Measurements from ENCODE around the gene ADAMTSL3. TPM values are rescaled to one million over a fixed set of nuclear protein-coding genes. Genes with fewer than 3 reads are reported as not detected.

ADAMTSL3 gene, protein sequence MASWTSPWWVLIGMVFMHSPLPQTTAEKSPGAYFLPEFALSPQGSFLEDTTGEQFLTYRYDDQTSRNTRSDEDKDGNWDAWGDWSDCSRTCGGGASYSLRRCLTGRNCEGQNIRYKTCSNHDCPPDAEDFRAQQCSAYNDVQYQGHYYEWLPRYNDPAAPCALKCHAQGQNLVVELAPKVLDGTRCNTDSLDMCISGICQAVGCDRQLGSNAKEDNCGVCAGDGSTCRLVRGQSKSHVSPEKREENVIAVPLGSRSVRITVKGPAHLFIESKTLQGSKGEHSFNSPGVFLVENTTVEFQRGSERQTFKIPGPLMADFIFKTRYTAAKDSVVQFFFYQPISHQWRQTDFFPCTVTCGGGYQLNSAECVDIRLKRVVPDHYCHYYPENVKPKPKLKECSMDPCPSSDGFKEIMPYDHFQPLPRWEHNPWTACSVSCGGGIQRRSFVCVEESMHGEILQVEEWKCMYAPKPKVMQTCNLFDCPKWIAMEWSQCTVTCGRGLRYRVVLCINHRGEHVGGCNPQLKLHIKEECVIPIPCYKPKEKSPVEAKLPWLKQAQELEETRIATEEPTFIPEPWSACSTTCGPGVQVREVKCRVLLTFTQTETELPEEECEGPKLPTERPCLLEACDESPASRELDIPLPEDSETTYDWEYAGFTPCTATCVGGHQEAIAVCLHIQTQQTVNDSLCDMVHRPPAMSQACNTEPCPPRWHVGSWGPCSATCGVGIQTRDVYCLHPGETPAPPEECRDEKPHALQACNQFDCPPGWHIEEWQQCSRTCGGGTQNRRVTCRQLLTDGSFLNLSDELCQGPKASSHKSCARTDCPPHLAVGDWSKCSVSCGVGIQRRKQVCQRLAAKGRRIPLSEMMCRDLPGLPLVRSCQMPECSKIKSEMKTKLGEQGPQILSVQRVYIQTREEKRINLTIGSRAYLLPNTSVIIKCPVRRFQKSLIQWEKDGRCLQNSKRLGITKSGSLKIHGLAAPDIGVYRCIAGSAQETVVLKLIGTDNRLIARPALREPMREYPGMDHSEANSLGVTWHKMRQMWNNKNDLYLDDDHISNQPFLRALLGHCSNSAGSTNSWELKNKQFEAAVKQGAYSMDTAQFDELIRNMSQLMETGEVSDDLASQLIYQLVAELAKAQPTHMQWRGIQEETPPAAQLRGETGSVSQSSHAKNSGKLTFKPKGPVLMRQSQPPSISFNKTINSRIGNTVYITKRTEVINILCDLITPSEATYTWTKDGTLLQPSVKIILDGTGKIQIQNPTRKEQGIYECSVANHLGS (N-terminal part only)
- total RNA-seq, result 3.9 and 7.2 TPM in 2 replicates

DNA sequence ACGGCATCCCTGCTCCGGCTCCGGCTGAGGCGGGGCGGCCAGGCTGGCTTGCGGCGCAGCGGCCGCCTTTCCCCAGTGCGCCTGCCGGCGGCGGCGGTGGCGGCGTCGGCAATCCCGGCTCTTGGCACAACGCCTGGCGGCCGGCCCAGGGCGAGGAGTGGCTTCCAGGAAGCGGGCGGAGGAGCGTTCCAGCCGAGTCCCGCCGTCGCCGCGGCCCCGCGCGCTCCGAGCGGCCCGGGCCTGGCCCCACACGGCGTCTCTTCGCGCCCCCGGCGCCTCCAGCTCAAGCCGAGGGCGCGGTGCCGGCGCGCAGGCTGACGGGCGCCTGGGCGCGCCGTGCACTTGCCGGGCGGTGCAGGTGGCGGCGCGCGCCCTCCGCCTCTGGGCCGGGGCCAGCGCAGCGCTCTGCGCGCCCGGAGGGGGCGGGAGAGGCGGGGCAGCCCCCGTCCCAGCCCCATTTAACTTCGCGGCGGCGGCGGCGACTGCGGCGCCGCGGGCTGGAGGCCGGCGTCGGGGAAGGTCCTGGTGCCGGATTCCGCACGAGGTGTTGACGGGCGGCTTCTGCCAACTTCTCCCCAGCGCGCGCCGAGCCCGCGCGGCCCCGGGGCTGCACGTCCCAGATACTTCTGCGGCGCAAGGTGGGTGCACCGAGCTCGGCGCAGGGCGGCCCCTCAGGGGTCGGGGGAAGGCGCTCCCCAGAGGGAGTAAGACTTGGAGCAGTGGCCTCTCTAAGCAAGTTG lies at the start of gene ADAMTSL3:
Gene ADAMTSL3 (plus strand): TSS at position 485 of the 740 bp plus-strand sequence. CDS start 1,639 bp downstream, outside the sequence.

Other genes with a start within 250 kb of the ADAMTSL3 start
- 0.32 TPM in 1 of 2 replicates, not detected in the other for gene SH3GL3, start 206.8 kb upstream of the ADAMTSL3 start, total RNA-seq

All from cardiac atrium fibroblast (primary cell).